Measurements from ENCODE around the gene B3GNT2.
"Not testable (repeated sequence)": the region's sequence is repeated elsewhere in the genome, so short reads cannot be mapped to it uniquely, and the experiment has no call there.

The B3GNT2 gene

GRCh38 chr2:62151306-62151638 is 44.6 kb upstream of the B3GNT2 start:
- Mint-ChIP-seq H3K36me3 (ENCODE audit: low read depth) (peaks cover 12% of the 10 kb centered on the region), H3K27ac (peak overlapping the region; percentile 52), H3K4me1 (peaks cover 6% of the 10 kb centered on the region), H3K27me3 (ENCODE audit: low read depth, poor library complexity) (peaks cover 3% of the 10 kb centered on the region), H3K4me3 (no peak overlapping the region), H3K9me3 (peaks cover 19% of the 10 kb centered on the region)
- no peak for DNase-seq
- no peak for TF ChIP-seq CTCF (IDR thresholded peaks at IDR 0.05)

GRCh38 chr2:62152000-62152399 is 43.9 kb upstream of the B3GNT2 start:
- TF ChIP-seq CTCF (IDR thresholded peaks at IDR 0.05) = no peak
- no peak overlapping the region for H3K4me3 Mint-ChIP-seq
- peaks cover 6% of the 10 kb centered on the region for H3K4me1 Mint-ChIP-seq
- DNase-seq = no peak
- H3K27me3 Mint-ChIP-seq (ENCODE audit: low read depth, poor library complexity) = peaks cover 3% of the 10 kb centered on the region
- H3K9me3 Mint-ChIP-seq = peaks cover 19% of the 10 kb centered on the region
- peaks cover 12% of the 10 kb centered on the region for H3K36me3 Mint-ChIP-seq (ENCODE audit: low read depth)
- no peak overlapping the region for H3K27ac Mint-ChIP-seq

GRCh38 chr2:62156861-62157496 is 38.9 kb upstream of the B3GNT2 start:
- Mint-ChIP-seq H3K9me3 (peaks cover 19% of the 10 kb centered on the region), H3K4me1 (no peaks in the 10 kb centered on the region), H3K4me3 (no peak overlapping the region), H3K27me3 (ENCODE audit: low read depth, poor library complexity) (peaks cover 3% of the 10 kb centered on the region), H3K27ac (no peak overlapping the region), H3K36me3 (ENCODE audit: low read depth) (peaks cover 12% of the 10 kb centered on the region)
- no peak for TF ChIP-seq CTCF (IDR thresholded peaks at IDR 0.05)
- no peak for DNase-seq

DNA sequence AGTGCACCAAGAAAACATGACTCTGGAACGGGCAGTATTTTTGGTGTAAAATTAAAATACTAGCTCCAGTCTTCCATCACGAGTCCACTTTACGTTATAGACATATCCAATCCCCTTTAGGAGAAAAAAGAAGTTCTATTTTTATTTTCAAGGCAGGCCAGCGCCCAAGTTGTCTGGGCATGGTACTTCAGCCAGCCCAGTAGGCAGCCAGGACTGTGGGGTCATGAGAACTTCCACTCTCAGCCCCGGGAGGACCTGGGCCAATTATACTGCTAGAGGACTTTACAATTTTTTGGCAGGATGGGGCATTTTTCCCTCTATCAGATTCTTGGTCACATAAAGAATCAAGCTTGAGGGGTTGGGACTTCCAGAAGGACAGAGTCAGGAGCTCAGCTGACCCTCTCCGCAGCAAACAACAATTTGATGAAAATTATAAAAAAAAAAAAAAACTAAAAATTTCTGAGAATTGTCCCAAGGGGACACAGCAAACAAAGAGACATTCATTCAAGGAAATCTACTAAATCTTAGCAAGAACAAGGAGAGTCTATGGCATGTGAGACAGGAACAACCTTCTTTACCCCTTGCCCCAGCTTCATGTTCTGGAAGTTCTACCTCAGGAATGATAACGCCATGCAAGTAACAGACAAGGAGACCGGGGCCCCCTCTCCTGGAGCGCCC is 37.3 kb upstream of the B3GNT2 start:
- Mint-ChIP-seq H3K9me3 (peaks cover 19% of the 10 kb centered on the region), H3K27me3 (ENCODE audit: low read depth, poor library complexity) (peaks cover 3% of the 10 kb centered on the region), H3K27ac (no peak overlapping the region), H3K36me3 (ENCODE audit: low read depth) (peaks cover 7% of the 10 kb centered on the region), H3K4me1 (no peaks in the 10 kb centered on the region), H3K4me3 (no peak overlapping the region)
- DNase-seq = no peak
- no peak for TF ChIP-seq CTCF (IDR thresholded peaks at IDR 0.05)

DNA sequence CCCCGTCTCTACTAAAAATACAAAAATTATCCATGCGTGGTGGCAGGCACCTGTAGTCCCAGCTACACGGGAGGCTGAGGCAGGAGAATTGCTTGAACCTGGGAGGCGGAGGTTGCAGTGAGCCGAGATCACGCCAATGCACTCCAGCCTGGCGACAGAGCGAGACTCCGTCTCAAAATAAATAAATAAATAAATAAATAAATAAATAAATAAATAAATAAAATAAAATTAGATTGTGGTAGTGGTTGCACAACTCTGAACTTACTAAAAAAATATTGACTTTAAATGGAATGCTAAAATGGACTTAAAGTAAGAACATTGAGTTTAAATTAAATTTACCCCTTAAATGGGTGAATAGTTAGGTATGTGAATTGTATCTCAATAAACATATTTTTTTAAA is 35.2 kb upstream of the B3GNT2 start:
- not testable (repeated sequence) for H3K36me3 Mint-ChIP-seq (ENCODE audit: low read depth); H3K4me3 Mint-ChIP-seq; DNase-seq; H3K27ac Mint-ChIP-seq; H3K27me3 Mint-ChIP-seq (ENCODE audit: low read depth, poor library complexity); H3K4me1 Mint-ChIP-seq; H3K9me3 Mint-ChIP-seq

DNA sequence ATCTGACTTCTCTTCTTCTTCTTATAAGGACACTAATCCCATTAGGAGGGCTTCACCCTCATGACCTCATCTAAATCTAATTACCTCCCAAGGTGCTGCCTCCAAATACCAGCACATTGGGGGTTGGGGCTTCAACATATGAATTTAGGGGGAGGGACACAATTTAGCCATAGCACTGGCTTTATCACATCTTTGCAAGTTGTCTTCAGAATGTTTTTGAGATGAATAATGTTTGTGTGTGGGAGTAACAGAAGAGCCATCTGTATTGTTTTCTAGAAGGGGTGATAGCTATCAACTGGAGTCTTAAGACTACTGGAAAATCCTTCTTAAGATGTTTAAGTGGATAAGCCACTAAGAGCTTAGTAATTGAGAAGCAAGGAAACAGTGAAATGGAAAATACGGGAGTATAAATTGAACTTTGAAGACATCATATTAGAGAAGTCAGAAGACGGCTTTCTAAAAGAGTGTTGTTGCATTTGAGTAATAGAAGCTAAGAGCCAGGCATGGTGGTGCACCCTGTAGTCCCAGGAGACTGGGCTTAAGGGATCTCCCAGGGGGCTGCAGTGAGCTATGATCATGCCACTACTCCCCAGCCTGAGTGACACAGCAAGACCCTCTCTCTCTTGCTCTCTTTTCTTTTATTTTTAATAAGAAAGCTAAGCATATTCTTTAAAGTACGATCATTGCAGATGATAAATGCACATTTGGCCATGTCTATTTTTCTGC is 32.6 kb upstream of the B3GNT2 start:
- Mint-ChIP-seq H3K4me1 (peaks cover 5% of the 10 kb centered on the region), H3K4me3 (no peak overlapping the region), H3K9me3 (no peaks in the 10 kb centered on the region), H3K27ac (no peak overlapping the region), H3K27me3 (ENCODE audit: low read depth, poor library complexity) (no peaks in the 10 kb centered on the region), H3K36me3 (ENCODE audit: low read depth) (no peaks in the 10 kb centered on the region)
- TF ChIP-seq CTCF (IDR thresholded peaks at IDR 0.05) = no peak
- DNase-seq = no peak

Measured in nephron progenitor cell (in vitro differentiated cells).